Measurements from ENCODE around the gene TJP3.

TJP3 gene

DNA sequence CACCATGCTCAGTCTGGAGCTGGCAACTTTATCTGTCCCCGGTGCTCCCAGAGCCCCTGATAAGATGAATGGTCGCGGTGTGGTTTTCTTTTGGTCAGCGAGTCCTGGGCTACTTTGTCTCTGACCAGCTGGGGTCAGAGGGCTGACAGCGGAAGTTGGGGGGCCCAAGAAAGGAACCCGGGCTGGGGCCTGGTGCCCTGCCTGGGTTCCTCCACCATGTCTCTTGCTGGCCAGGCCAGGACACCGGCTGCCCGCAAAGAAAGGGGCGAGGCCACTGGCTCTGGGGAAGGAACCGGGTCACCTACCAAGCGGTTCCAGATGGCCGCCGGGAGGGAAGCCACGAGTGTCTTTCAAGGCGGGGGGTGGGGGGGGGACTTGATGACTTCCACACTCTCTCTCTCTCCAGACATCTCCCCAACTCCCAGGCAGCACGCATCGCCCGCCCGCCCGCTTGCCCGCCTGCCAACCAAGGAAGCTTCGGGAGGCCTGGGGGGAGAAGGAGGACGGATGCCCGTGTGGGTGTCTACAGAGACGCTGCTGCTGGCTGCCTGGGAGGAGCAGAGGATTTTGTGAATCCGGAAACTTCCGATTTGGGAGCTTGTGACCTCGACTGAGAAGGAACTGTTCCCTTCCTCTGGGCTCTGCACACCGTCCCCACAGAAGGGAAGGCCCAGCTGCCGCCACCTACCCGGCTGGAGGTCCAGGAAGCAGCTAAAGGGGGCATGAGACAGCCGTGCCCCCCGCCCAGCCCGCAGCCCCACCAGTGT lies 9.0 kb upstream of the TJP3 start:
- Histone ChIP-seq H3K9me3 (ENCODE audit: insufficient read depth, low read length) (no peaks in the 10 kb centered on the region), H3K27me3 (ENCODE audit: insufficient read depth, insufficient read length) (no peaks in the 10 kb centered on the region), H3K9ac (ENCODE audit: insufficient read length, low read depth) (peak overlapping the region; percentile 92), H3K4me3 (ENCODE audit: insufficient read length, low read depth) (peak overlapping the region; percentile 89), H3K36me3 (ENCODE audit: insufficient read depth, insufficient read length, low read length) (peaks cover 36% of the 10 kb centered on the region), H3K4me1 (ENCODE audit: insufficient read depth, insufficient read length) (peaks cover 21% of the 10 kb centered on the region)
- TF ChIP-seq SUZ12 (IDR thresholded peaks at IDR 0.05; ENCODE audit: extremely low read depth, insufficient read depth, insufficient read length) (no peak), ZNF274 (IDR thresholded peaks at IDR 0.05; ENCODE audit: low read depth, low read length) (no peak), YY1 (IDR thresholded peaks at IDR 0.05; ENCODE audit: insufficient read depth, insufficient read length) (no peak)
- DNase-seq (ENCODE audit: low read depth, low spot score): no peak

DNA sequence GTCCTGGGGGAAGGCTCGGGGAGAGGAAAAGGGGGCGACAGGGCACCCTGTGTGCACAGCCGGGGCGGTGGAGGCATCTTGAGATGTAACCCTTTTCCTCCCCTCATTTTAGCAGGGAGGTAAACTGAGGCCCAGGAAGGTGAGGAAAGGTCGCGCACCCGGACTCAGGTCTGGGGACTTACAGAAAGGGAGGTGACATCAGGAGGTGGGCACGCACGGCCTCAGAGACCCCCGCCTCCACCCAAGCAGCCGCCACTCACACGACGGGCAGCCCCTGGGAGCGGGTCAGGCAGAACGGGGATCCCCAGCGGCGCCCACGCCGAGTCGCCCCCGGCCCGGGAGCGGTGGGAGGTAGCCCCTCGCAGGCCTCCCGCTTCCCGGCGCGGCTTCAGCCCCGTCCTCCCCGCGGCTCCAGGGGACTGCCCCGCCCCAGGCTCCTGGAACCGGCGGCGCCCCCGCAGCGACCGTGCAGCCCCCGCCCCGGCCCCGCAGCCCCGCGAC lies 8.4 kb upstream of the TJP3 start:
- H3K9ac ChIP-seq (ENCODE audit: insufficient read length, low read depth): peak overlapping the region; percentile 92
- H3K4me3 ChIP-seq (ENCODE audit: insufficient read length, low read depth): peak overlapping the region; percentile 89
- H3K9me3 ChIP-seq (ENCODE audit: insufficient read depth, low read length): no peaks in the 10 kb centered on the region
- H3K27me3 ChIP-seq (ENCODE audit: insufficient read depth, insufficient read length): no peaks in the 10 kb centered on the region
- no peak for TF ChIP-seq ZNF274 (IDR thresholded peaks at IDR 0.05; ENCODE audit: low read depth, low read length)
- no peak for TF ChIP-seq YY1 (IDR thresholded peaks at IDR 0.05; ENCODE audit: insufficient read depth, insufficient read length)
- TF ChIP-seq SUZ12 (IDR thresholded peaks at IDR 0.05; ENCODE audit: extremely low read depth, insufficient read depth, insufficient read length): no peak
- H3K4me1 ChIP-seq (ENCODE audit: insufficient read depth, insufficient read length): peaks cover 21% of the 10 kb centered on the region
- DNase-seq (ENCODE audit: low read depth, low spot score): no peak
- H3K36me3 ChIP-seq (ENCODE audit: insufficient read depth, insufficient read length, low read length): peaks cover 32% of the 10 kb centered on the region

DNA sequence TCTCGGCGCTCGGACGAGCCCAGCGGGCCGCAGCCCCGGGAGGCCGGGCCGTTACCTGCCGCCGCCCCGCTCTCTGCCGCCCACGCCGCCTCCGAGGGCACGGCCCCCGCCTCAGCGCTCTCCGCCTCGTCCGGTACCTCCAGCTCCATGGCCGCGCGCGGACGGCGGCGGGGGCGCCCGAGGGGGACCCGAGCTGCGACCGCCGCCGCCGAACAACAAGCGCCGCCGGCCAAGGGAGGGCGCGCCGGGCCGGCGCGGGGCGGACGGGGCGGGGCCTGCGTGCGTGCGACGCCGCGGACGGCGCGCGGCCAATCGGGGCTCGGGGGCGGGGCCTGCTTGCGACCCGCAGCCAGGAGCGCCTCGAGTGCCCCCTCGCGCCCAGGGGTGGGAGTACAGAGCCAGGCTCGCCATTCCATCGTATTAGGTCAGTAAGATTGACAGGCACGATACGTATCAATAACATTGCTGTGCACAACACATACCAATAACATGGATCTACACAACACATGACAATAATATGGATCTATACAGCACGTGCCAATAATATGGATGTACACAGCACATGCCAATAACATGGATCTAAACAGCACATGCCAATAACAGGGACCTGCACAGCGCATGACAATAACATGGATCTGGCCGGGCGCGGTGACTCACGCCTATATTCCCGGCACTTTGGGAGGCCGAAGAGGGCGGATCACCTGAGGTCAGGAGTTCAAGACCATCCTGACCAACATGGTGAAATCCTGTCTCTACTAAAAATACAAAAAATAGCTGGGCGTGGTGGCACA lies 7.7 kb upstream of the TJP3 start, which contains the start of gene PIP5K1C:
TSS of gene PIP5K1C (minus strand) at position 227 of the 791 bp plus-strand sequence. CDS start at position 149, 78 bp downstream.
- peak within 1 kb of the TSS; percentile 92 for H3K9ac ChIP-seq (ENCODE audit: insufficient read length, low read depth)
- TF ChIP-seq ZNF274 (IDR thresholded peaks at IDR 0.05; ENCODE audit: low read depth, low read length) (no peak), SUZ12 (IDR thresholded peaks at IDR 0.05; ENCODE audit: extremely low read depth, insufficient read depth, insufficient read length) (no peak), YY1 (IDR thresholded peaks at IDR 0.05; ENCODE audit: insufficient read depth, insufficient read length) (no peak)
- peak; percentile 85 for DNase-seq (ENCODE audit: low read depth, low spot score)
- peaks cover 26% of the 10 kb centered on the region for H3K36me3 ChIP-seq (ENCODE audit: insufficient read depth, insufficient read length, low read length)
- H3K9me3 ChIP-seq (ENCODE audit: insufficient read depth, low read length): no peaks in the 10 kb centered on the region
- H3K4me3 ChIP-seq (ENCODE audit: insufficient read length, low read depth): peak within 1 kb of the TSS; percentile 89
- H3K4me1 ChIP-seq (ENCODE audit: insufficient read depth, insufficient read length): peaks cover 21% of the 10 kb centered on the region
- no peaks in the 10 kb centered on the region for H3K27me3 ChIP-seq (ENCODE audit: insufficient read depth, insufficient read length)

DNA sequence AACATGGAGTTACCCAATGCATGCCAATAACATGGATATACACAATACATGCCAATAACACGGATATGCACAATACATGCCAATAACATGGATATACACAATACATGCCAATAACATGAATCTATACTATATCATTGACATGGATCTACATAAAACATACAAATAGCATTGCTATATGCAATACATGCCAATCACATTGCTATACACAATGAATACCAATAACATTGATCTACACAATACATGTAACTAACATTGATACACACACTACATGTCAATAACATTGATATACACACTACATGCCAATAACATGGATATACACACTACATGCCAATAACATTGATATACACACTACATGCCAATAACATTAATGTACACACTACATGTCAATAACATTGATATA lies 7.0 kb upstream of the TJP3 start:
- Histone ChIP-seq H3K9ac (ENCODE audit: insufficient read length, low read depth) (no peak overlapping the region), H3K36me3 (ENCODE audit: insufficient read depth, insufficient read length, low read length) (peaks cover 19% of the 10 kb centered on the region), H3K27me3 (ENCODE audit: insufficient read depth, insufficient read length) (no peaks in the 10 kb centered on the region), H3K4me1 (ENCODE audit: insufficient read depth, insufficient read length) (peaks cover 21% of the 10 kb centered on the region), H3K9me3 (ENCODE audit: insufficient read depth, low read length) (no peaks in the 10 kb centered on the region), H3K4me3 (ENCODE audit: insufficient read length, low read depth) (no peak overlapping the region)
- DNase-seq (ENCODE audit: low read depth, low spot score): no peak
- TF ChIP-seq YY1 (IDR thresholded peaks at IDR 0.05; ENCODE audit: insufficient read depth, insufficient read length) (no peak), ZNF274 (IDR thresholded peaks at IDR 0.05; ENCODE audit: low read depth, low read length) (no peak), SUZ12 (IDR thresholded peaks at IDR 0.05; ENCODE audit: extremely low read depth, insufficient read depth, insufficient read length) (no peak)

DNA sequence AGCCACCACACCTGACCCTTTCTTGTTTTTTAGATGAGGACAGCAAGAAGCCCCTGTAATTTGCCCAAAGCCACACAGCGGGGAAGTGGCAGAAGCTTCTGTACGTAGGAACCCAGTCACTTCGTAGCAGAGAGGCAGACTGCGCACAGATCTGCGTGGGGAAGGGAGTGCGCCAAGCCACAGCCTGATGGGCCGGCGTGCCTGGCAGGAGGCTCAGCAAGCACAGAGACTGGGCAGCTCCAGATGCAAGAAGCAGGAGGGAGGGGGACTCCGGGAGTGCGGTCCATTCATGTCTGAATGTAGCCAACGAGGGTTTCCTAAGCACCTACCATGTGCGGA lies 347 bp upstream of the TJP3 start:
- Histone ChIP-seq H3K4me3 (ENCODE audit: insufficient read length, low read depth) (no peak overlapping the region), H3K27me3 (ENCODE audit: insufficient read depth, insufficient read length) (peaks cover 17% of the 10 kb centered on the region), H3K9me3 (ENCODE audit: insufficient read depth, low read length) (no peaks in the 10 kb centered on the region), H3K36me3 (ENCODE audit: insufficient read depth, insufficient read length, low read length) (no peaks in the 10 kb centered on the region), H3K4me1 (ENCODE audit: insufficient read depth, insufficient read length) (peaks cover 18% of the 10 kb centered on the region), H3K9ac (ENCODE audit: insufficient read length, low read depth) (peak overlapping the region; percentile 42)
- TF ChIP-seq YY1 (IDR thresholded peaks at IDR 0.05; ENCODE audit: insufficient read depth, insufficient read length) (no peak), ZNF274 (IDR thresholded peaks at IDR 0.05; ENCODE audit: low read depth, low read length) (no peak), SUZ12 (IDR thresholded peaks at IDR 0.05; ENCODE audit: extremely low read depth, insufficient read depth, insufficient read length) (no peak)
- no peak for DNase-seq (ENCODE audit: low read depth, low spot score)

GRCh38 chr19:3710265-3710812 lies 2.2 kb downstream of the TJP3 start:
- H3K27me3 ChIP-seq (ENCODE audit: insufficient read depth, insufficient read length): peaks cover 17% of the 10 kb centered on the region
- no peak for TF ChIP-seq SUZ12 (IDR thresholded peaks at IDR 0.05; ENCODE audit: extremely low read depth, insufficient read depth, insufficient read length)
- no peak for TF ChIP-seq YY1 (IDR thresholded peaks at IDR 0.05; ENCODE audit: insufficient read depth, insufficient read length)
- no peak for TF ChIP-seq ZNF274 (IDR thresholded peaks at IDR 0.05; ENCODE audit: low read depth, low read length)
- no peaks in the 10 kb centered on the region for H3K36me3 ChIP-seq (ENCODE audit: insufficient read depth, insufficient read length, low read length)
- DNase-seq (ENCODE audit: low read depth, low spot score): no peak
- peak overlapping the region; percentile 46 for H3K9ac ChIP-seq (ENCODE audit: insufficient read length, low read depth)
- no peaks in the 10 kb centered on the region for H3K9me3 ChIP-seq (ENCODE audit: insufficient read depth, low read length)
- H3K4me1 ChIP-seq (ENCODE audit: insufficient read depth, insufficient read length): peaks cover 18% of the 10 kb centered on the region
- H3K4me3 ChIP-seq (ENCODE audit: insufficient read length, low read depth): no peak overlapping the region
